Activated CD8-positive, alpha-beta memory T cell treated with anti-CD3 and anti-CD28 coated beads for 36 hours (primary cell): ENCODE results near the gene SH3GL3. TPM values are rescaled to one million over a fixed set of nuclear protein-coding genes. Genes with fewer than 3 reads are reported as not detected.

Experiments
- CTCF ChIA-PET: fragments of 350-600 bp; sonication (Branson Sonifier 250); formaldehyde crosslinking; loops from one replicate; lab custom pipeline; 2021; ENCODE audit warnings: antibody characterized with exemption; lab: Charles Lee
- POLR2A ChIA-PET: fragments of 350-600 bp; sonication (Branson Sonifier 250); formaldehyde crosslinking; loops from one replicate; lab custom pipeline; 2021; ENCODE audit warnings: antibody characterized with exemption; lab: Charles Lee
- total RNA-seq, 2 experiments: library from RNA; stranded (reverse); gene quantifications; one replicate each; pipeline ENCODE4 v1.2.3, GENCODE V29; 2021

The SH3GL3 gene
- total RNA-seq, 2 experiments from 2014 or later: not detected

- CTCF ChIA-PET: no interaction called here
Measured at GRCh38 chr15:83498374-83498773, 51.2 kb downstream of the SH3GL3 start.

GRCh38 chr15:83498801-83499200 lies 51.7 kb downstream of the SH3GL3 start:
- CTCF ChIA-PET: no interaction called here
- POLR2A ChIA-PET: no interaction called here

More at GRCh38 chr15:83498374-83498773, 51.2 kb downstream of the SH3GL3 start:
- POLR2A ChIA-PET: no interaction called here

GRCh38 chr15:83499476-83499875 lies 52.3 kb downstream of the SH3GL3 start:
- ChIA-PET CTCF (no interaction called here), POLR2A (no interaction called here)

GRCh38 chr15:83503595-83504364 lies 56.6 kb downstream of the SH3GL3 start:
- ChIA-PET POLR2A (no interaction called here), CTCF (no interaction called here)

GRCh38 chr15:83504365-83504764 lies 57.2 kb downstream of the SH3GL3 start:
- CTCF ChIA-PET: no interaction called here
- POLR2A ChIA-PET: no interaction called here

GRCh38 chr15:83510001-83510400 lies 62.9 kb downstream of the SH3GL3 start:
- CTCF ChIA-PET: no interaction called here
- POLR2A ChIA-PET: no interaction called here

- POLR2A ChIA-PET: no interaction called here
- CTCF ChIA-PET: no interaction called here
Measured at GRCh38 chr15:83512459-83512858, 65.3 kb downstream of the SH3GL3 start.

GRCh38 chr15:83514584-83514983 lies 67.4 kb downstream of the SH3GL3 start:
- ChIA-PET POLR2A (no interaction called here), CTCF (no interaction called here)

GRCh38 chr15:83515164-83515563 lies 68.0 kb downstream of the SH3GL3 start:
- POLR2A ChIA-PET: no interaction called here
- CTCF ChIA-PET: no interaction called here

GRCh38 chr15:83516935-83517334 lies 69.8 kb downstream of the SH3GL3 start:
- POLR2A ChIA-PET: no interaction called here
- CTCF ChIA-PET: no interaction called here

GRCh38 chr15:83526319-83526718 lies 79.2 kb downstream of the SH3GL3 start:
- CTCF ChIA-PET: no interaction called here
- POLR2A ChIA-PET: no interaction called here

GRCh38 chr15:83533410-83533962 lies 86.3 kb downstream of the SH3GL3 start:
- CTCF ChIA-PET: no interaction called here
- POLR2A ChIA-PET: no interaction called here

- ChIA-PET CTCF (no interaction called here), POLR2A (no interaction called here)
Measured at GRCh38 chr15:83537606-83538005, 90.5 kb downstream of the SH3GL3 start.

- ChIA-PET CTCF (no interaction called here), POLR2A (no interaction called here)
Measured at GRCh38 chr15:83538682-83539081, 91.5 kb downstream of the SH3GL3 start.

GRCh38 chr15:83545804-83546511 lies 98.8 kb downstream of the SH3GL3 start:
- POLR2A ChIA-PET: no interaction called here
- CTCF ChIA-PET: no interaction called here

- ChIA-PET POLR2A (no interaction called here), CTCF (no interaction called here)
Measured at GRCh38 chr15:83546512-83546888, 99.4 kb downstream of the SH3GL3 start.

- ChIA-PET POLR2A (no interaction called here), CTCF (no interaction called here)
Measured at GRCh38 chr15:83547168-83547567, 100.0 kb downstream of the SH3GL3 start.

- ChIA-PET POLR2A (no interaction called here), CTCF (no interaction called here)
Measured at GRCh38 chr15:83549623-83550022, 102.5 kb downstream of the SH3GL3 start.

GRCh38 chr15:83554558-83554957 lies 107.4 kb downstream of the SH3GL3 start:
- CTCF ChIA-PET: no interaction called here
- POLR2A ChIA-PET: no interaction called here

GRCh38 chr15:83555383-83555782 lies 108.2 kb downstream of the SH3GL3 start:
- POLR2A ChIA-PET: no interaction called here
- CTCF ChIA-PET: no interaction called here

GRCh38 chr15:83556068-83556467 lies 108.9 kb downstream of the SH3GL3 start:
- POLR2A ChIA-PET: no interaction called here
- CTCF ChIA-PET: no interaction called here
